ENCODE results near the gene VPS18.
"Not testable (repeated sequence)": the region's sequence is repeated elsewhere in the genome, so short reads cannot be mapped to it uniquely, and the experiment has no call there.

Gene VPS18

GRCh38 chr15:40857601-40858341 is 36.5 kb upstream of the VPS18 start:
- Histone ChIP-seq H3F3A (ENCODE audit: insufficient read depth, low read length) (no peaks in the 10 kb centered on the region), H3K27ac (ENCODE audit: low read depth, low read length, poor library complexity, severe bottlenecking) (no peak overlapping the region), H3K79me2 (ENCODE audit: insufficient read depth, low read length) (no peaks in the 10 kb centered on the region), H2AFZ (ENCODE audit: low read length) (no peak overlapping the region), H3K9ac (ENCODE audit: low read length) (no peak overlapping the region), H4K20me1 (ENCODE audit: insufficient read depth, low read length) (no peaks in the 10 kb centered on the region), H3K36me3 (ENCODE audit: insufficient read depth, low read length) (peaks cover 14% of the 10 kb centered on the region; the same call in 1 of the 2 replicates), H3K27me3 (ENCODE audit: insufficient read depth, low read length) (no peaks in the 10 kb centered on the region), H3K4me1 (ENCODE audit: insufficient read depth, low read length, severe bottlenecking) (peaks cover 4% of the 10 kb centered on the region), H3K4me3 (ENCODE audit: low read depth, low read length, poor library complexity, severe bottlenecking) (no peak overlapping the region), H3K9me3 (ENCODE audit: low read length) (no peaks in the 10 kb centered on the region), H3K4me2 (ENCODE audit: low read length) (no peak overlapping the region), H3K9me2 (ENCODE audit: low read depth, low read length) (no peaks in the 10 kb centered on the region)
- no peak for TF ChIP-seq EZH2 (IDR thresholded peaks at IDR 0.05; ENCODE audit: borderline replicate concordance, low read length)
- TF ChIP-seq CTCF (IDR thresholded peaks at IDR 0.05; ENCODE audit: low read length) = peak; percentile 94

- no peaks in the 10 kb centered on the region for H3K79me2 ChIP-seq (ENCODE audit: insufficient read depth, low read length)
- H3K9me2 ChIP-seq (ENCODE audit: low read depth, low read length) = no peaks in the 10 kb centered on the region
- no peak overlapping the region for H3K27ac ChIP-seq (ENCODE audit: low read depth, low read length, poor library complexity, severe bottlenecking)
- no peak overlapping the region for H3K4me3 ChIP-seq (ENCODE audit: low read depth, low read length, poor library complexity, severe bottlenecking)
- no peaks in the 10 kb centered on the region for H3K27me3 ChIP-seq (ENCODE audit: insufficient read depth, low read length)
- H3K4me2 ChIP-seq (ENCODE audit: low read length) = no peak overlapping the region
- no peaks in the 10 kb centered on the region for H3K9me3 ChIP-seq (ENCODE audit: low read length)
- no peak overlapping the region for H3K9ac ChIP-seq (ENCODE audit: low read length)
- H3F3A ChIP-seq (ENCODE audit: insufficient read depth, low read length) = no peaks in the 10 kb centered on the region
- TF ChIP-seq EZH2 (IDR thresholded peaks at IDR 0.05; ENCODE audit: borderline replicate concordance, low read length) (no peak), CTCF (IDR thresholded peaks at IDR 0.05; ENCODE audit: low read length) (no peak)
- H3K36me3 ChIP-seq (ENCODE audit: insufficient read depth, low read length) = peaks cover 7% of the 10 kb centered on the region; the same call in 1 of the 2 replicates
- H3K4me1 ChIP-seq (ENCODE audit: insufficient read depth, low read length, severe bottlenecking) = peaks cover 4% of the 10 kb centered on the region
- H2AFZ ChIP-seq (ENCODE audit: low read length) = no peak overlapping the region
- H4K20me1 ChIP-seq (ENCODE audit: insufficient read depth, low read length) = no peaks in the 10 kb centered on the region
Observed at GRCh38 chr15:40858706-40859105, 35.5 kb upstream of the VPS18 start.

GRCh38 chr15:40859206-40859851 is 34.9 kb upstream of the VPS18 start:
- H3K9me2 ChIP-seq (ENCODE audit: low read depth, low read length) = no peaks in the 10 kb centered on the region
- H4K20me1 ChIP-seq (ENCODE audit: insufficient read depth, low read length) = no peaks in the 10 kb centered on the region
- H3K4me2 ChIP-seq (ENCODE audit: low read length) = no peak overlapping the region
- H3F3A ChIP-seq (ENCODE audit: insufficient read depth, low read length) = no peaks in the 10 kb centered on the region
- H3K9me3 ChIP-seq (ENCODE audit: low read length) = no peaks in the 10 kb centered on the region
- H3K4me3 ChIP-seq (ENCODE audit: low read depth, low read length, poor library complexity, severe bottlenecking) = no peak overlapping the region
- H3K27me3 ChIP-seq (ENCODE audit: insufficient read depth, low read length) = peaks cover 4% of the 10 kb centered on the region; the same call in 1 of the 2 replicates
- H2AFZ ChIP-seq (ENCODE audit: low read length) = no peak overlapping the region
- H3K4me1 ChIP-seq (ENCODE audit: insufficient read depth, low read length, severe bottlenecking) = peaks cover 4% of the 10 kb centered on the region
- TF ChIP-seq EZH2 (IDR thresholded peaks at IDR 0.05; ENCODE audit: borderline replicate concordance, low read length) (no peak), CTCF (IDR thresholded peaks at IDR 0.05; ENCODE audit: low read length) (peak; percentile 90)
- H3K79me2 ChIP-seq (ENCODE audit: insufficient read depth, low read length) = no peaks in the 10 kb centered on the region
- peaks cover 7% of the 10 kb centered on the region; the same call in 1 of the 2 replicates for H3K36me3 ChIP-seq (ENCODE audit: insufficient read depth, low read length)
- no peak overlapping the region for H3K9ac ChIP-seq (ENCODE audit: low read length)
- H3K27ac ChIP-seq (ENCODE audit: low read depth, low read length, poor library complexity, severe bottlenecking) = no peak overlapping the region

- H3K27ac ChIP-seq (ENCODE audit: low read depth, low read length, poor library complexity, severe bottlenecking); H3F3A ChIP-seq (ENCODE audit: insufficient read depth, low read length); H3K79me2 ChIP-seq (ENCODE audit: insufficient read depth, low read length); H3K4me1 ChIP-seq (ENCODE audit: insufficient read depth, low read length, severe bottlenecking); H2AFZ ChIP-seq (ENCODE audit: low read length); H3K9me2 ChIP-seq (ENCODE audit: low read depth, low read length); H3K9me3 ChIP-seq (ENCODE audit: low read length); H3K4me3 ChIP-seq (ENCODE audit: low read depth, low read length, poor library complexity, severe bottlenecking); H4K20me1 ChIP-seq (ENCODE audit: insufficient read depth, low read length); H3K36me3 ChIP-seq (ENCODE audit: insufficient read depth, low read length); H3K9ac ChIP-seq (ENCODE audit: low read length); H3K4me2 ChIP-seq (ENCODE audit: low read length): not testable (repeated sequence)
- peaks cover 11% of the 10 kb centered on the region for H3K27me3 ChIP-seq (ENCODE audit: insufficient read depth, low read length)
Observed at GRCh38 chr15:40861147-40861546, 33.1 kb upstream of the VPS18 start.
